TTC549 (cell line): Measurements from ENCODE around the gene LOC128125822.
"Not testable (repeated sequence)": the region's sequence is repeated elsewhere in the genome, so short reads cannot be mapped to it uniquely, and the experiment has no call there.

Experiments
- FAIRE-seq: peaks from 2 replicates; lab custom pipeline; 2012; peaks lifted over from hg19 to GRCh38; lab: Jason Lieb, UNC

Gene LOC128125822

GRCh38 chr6:63572044-63572746 lies at the start of gene LOC128125822, which contains the start of gene PTP4A1:
LOC128125822 (plus strand) TSS chr6:63572480.
PTP4A1 (plus strand) TSS chr6:63572480; CDS start chr6:63576881, 4,401 bp downstream.
- FAIRE-seq = no peak

GRCh38 chr6:63522911-63523287 lies 49.4 kb upstream of the LOC128125822 start:
- not testable (repeated sequence) for FAIRE-seq

- FAIRE-seq = no peak
These were observed 48.6 kb upstream of the LOC128125822 start for GRCh38 chr6:63523630-63524029.

- FAIRE-seq = no peak
These were observed 46.9 kb upstream of the LOC128125822 start for GRCh38 chr6:63525186-63525878.

GRCh38 chr6:63526931-63527330 lies 45.3 kb upstream of the LOC128125822 start:
- FAIRE-seq = no peak

GRCh38 chr6:63527658-63528514 lies 44.4 kb upstream of the LOC128125822 start:
- FAIRE-seq = no peak

GRCh38 chr6:63529498-63529897 lies 42.8 kb upstream of the LOC128125822 start:
- no peak for FAIRE-seq

GRCh38 chr6:63530182-63530581 lies 42.1 kb upstream of the LOC128125822 start:
- no peak for FAIRE-seq

GRCh38 chr6:63530991-63531390 lies 41.3 kb upstream of the LOC128125822 start:
- FAIRE-seq = no peak

- FAIRE-seq = no peak
These were observed 39.3 kb upstream of the LOC128125822 start for GRCh38 chr6:63533026-63533425.

- no peak for FAIRE-seq
These were observed 38.3 kb upstream of the LOC128125822 start for GRCh38 chr6:63533952-63534351.

- FAIRE-seq = no peak
These were observed 34.9 kb upstream of the LOC128125822 start for GRCh38 chr6:63537201-63537958.

- FAIRE-seq = no peak
These were observed 34.4 kb upstream of the LOC128125822 start for GRCh38 chr6:63537959-63538300.

- FAIRE-seq = no peak
These were observed 33.7 kb upstream of the LOC128125822 start for GRCh38 chr6:63538550-63538949.

- FAIRE-seq = no peak
These were observed 29.3 kb upstream of the LOC128125822 start for GRCh38 chr6:63543001-63543400.

- FAIRE-seq = no peak
These were observed 28.3 kb upstream of the LOC128125822 start for GRCh38 chr6:63543982-63544381.

- FAIRE-seq = no peak
These were observed 26.0 kb upstream of the LOC128125822 start for GRCh38 chr6:63546236-63546635.

- no peak for FAIRE-seq
These were observed 25.6 kb upstream of the LOC128125822 start for GRCh38 chr6:63546697-63547096.

- no peak for FAIRE-seq
These were observed 23.2 kb upstream of the LOC128125822 start for GRCh38 chr6:63549076-63549475.

- no peak for FAIRE-seq
These were observed 19.1 kb upstream of the LOC128125822 start for GRCh38 chr6:63553208-63553607.

- FAIRE-seq = no peak
These were observed 18.4 kb upstream of the LOC128125822 start for GRCh38 chr6:63553900-63554299.

GRCh38 chr6:63554782-63555181 lies 17.5 kb upstream of the LOC128125822 start:
- no peak for FAIRE-seq
